HG03565 (cell line): Measurements from ENCODE around the gene LIPG.
"Not testable (repeated sequence)": the region's sequence is repeated elsewhere in the genome, so short reads cannot be mapped to it uniquely, and the experiment has no call there.

Source experiments
- ATAC-seq: cut with Tn5 transposase; IDR thresholded peaks from one replicate; pipeline ENCODE4 v1.9.1; 2021; ENCODE audit warnings: mild to moderate bottlenecking, moderate library complexity; ENCODE audit not compliant: unreplicated experiment

LIPG gene

GRCh38 chr18:49561289-49562193 is at the start of gene LIPG:
TSS of gene LIPG (plus strand) at chr18:49562057. CDS start at chr18:49562309, 252 bp downstream.
- ATAC-seq, result peak; percentile 72

GRCh38 chr18:49512876-49513275 is 49.0 kb upstream of the LIPG start:
- not testable (repeated sequence) for ATAC-seq

GRCh38 chr18:49514577-49514976 is 47.3 kb upstream of the LIPG start:
- no peak for ATAC-seq

GRCh38 chr18:49515003-49515402 is 46.9 kb upstream of the LIPG start:
- not testable (repeated sequence) for ATAC-seq

GRCh38 chr18:49515516-49515915 is 46.3 kb upstream of the LIPG start:
- no peak for ATAC-seq

- no peak for ATAC-seq
These were observed 44.4 kb upstream of the LIPG start for GRCh38 chr18:49517483-49517882.

GRCh38 chr18:49519101-49519971 is 42.5 kb upstream of the LIPG start:
- ATAC-seq, result no peak

GRCh38 chr18:49520661-49521145 is 41.2 kb upstream of the LIPG start:
- no peak for ATAC-seq

GRCh38 chr18:49521216-49521835 is 40.5 kb upstream of the LIPG start:
- ATAC-seq, result no peak

GRCh38 chr18:49523580-49524093 is 38.2 kb upstream of the LIPG start:
- ATAC-seq, result not testable (repeated sequence)

GRCh38 chr18:49524349-49524748 is 37.5 kb upstream of the LIPG start:
- no peak for ATAC-seq

GRCh38 chr18:49524951-49525350 is 36.9 kb upstream of the LIPG start:
- ATAC-seq, result no peak

GRCh38 chr18:49525981-49526380 is 35.9 kb upstream of the LIPG start:
- ATAC-seq, result no peak

GRCh38 chr18:49527631-49528327 is 34.1 kb upstream of the LIPG start:
- ATAC-seq, result no peak

- ATAC-seq, result no peak
These were observed 32.3 kb upstream of the LIPG start for GRCh38 chr18:49529596-49529995.

GRCh38 chr18:49531678-49532153 is 30.1 kb upstream of the LIPG start:
- ATAC-seq, result no peak

GRCh38 chr18:49534846-49535601 is 26.8 kb upstream of the LIPG start:
- no peak for ATAC-seq

GRCh38 chr18:49537232-49537896 is 24.5 kb upstream of the LIPG start:
- ATAC-seq, result no peak

- ATAC-seq, result no peak
These were observed 17.5 kb upstream of the LIPG start for GRCh38 chr18:49544362-49544761.
